ENCODE data around the gene RHOH.

The RHOH gene

GRCh38 chr4:40295572-40295971, 98.7 kb downstream of the RHOH start:
- in situ Hi-C loops (cut with MboI; ENCODE audit: low sequenced_read_pairs, unreplicated experiment) = no loop called here
- DNase-seq (ENCODE audit: low spot score) = no peak
- TF ChIP-seq CTCF (IDR thresholded peaks at IDR 0.05; ENCODE audit: borderline replicate concordance, control extremely low read depth, extremely low read depth, insufficient read depth, missing control alignments) = no peak
